GM12801 (cell line): ENCODE measurements around the gene DIAPH2.

Experiments
- TF ChIP-seq, protein P1 (sequence below): IDR thresholded peaks from one replicate; pipeline ENCODE4 v1.5.1; 2011; ENCODE audit warnings: control low read depth; ENCODE audit not compliant: insufficient read length; ENCODE audit errors: extremely low read depth

The DIAPH2 gene

DNA sequence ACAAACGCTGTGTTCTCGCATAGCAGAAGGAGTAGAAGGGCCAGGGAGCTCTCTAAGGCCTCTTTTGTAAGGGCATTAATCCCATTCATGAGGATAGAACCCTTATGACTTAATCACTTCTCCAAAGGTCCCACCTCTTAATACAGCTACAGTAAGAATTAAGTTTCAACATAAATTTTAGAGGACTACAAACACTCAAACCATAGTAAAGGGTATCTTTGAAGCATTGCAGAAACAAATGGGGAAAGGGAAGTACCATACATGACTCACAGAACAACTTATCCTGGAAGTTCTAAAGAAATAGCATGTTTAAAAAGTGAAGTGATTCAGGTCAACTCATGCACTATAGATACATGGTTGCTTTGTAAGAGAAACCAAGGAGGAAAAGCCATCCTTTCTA, 879.9 kb downstream of the DIAPH2 start:
- TF ChIP-seq, protein P1, sequence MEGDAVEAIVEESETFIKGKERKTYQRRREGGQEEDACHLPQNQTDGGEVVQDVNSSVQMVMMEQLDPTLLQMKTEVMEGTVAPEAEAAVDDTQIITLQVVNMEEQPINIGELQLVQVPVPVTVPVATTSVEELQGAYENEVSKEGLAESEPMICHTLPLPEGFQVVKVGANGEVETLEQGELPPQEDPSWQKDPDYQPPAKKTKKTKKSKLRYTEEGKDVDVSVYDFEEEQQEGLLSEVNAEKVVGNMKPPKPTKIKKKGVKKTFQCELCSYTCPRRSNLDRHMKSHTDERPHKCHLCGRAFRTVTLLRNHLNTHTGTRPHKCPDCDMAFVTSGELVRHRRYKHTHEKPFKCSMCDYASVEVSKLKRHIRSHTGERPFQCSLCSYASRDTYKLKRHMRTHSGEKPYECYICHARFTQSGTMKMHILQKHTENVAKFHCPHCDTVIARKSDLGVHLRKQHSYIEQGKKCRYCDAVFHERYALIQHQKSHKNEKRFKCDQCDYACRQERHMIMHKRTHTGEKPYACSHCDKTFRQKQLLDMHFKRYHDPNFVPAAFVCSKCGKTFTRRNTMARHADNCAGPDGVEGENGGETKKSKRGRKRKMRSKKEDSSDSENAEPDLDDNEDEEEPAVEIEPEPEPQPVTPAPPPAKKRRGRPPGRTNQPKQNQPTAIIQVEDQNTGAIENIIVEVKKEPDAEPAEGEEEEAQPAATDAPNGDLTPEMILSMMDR, result no peak

DNA sequence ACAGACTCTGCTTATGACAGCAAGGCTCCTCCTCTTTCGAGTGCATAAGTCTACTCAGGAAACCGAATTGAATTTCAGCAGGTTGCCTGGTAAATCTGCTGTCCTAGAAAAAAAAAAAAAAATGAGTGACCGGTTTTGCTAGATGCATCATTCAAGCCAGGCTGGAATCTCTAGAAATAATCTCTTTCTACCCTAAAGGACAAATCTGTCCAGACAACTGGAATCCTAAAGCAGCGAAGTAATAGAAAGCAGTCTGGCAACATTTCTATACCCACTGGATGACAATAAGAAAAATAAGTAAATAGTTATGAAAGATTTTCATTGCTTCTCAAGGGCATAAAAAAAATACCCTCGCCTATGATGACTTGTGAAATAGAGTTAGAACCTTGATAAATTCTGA, 902.5 kb downstream of the DIAPH2 start:
- TF ChIP-seq, protein P1, result no peak

DNA sequence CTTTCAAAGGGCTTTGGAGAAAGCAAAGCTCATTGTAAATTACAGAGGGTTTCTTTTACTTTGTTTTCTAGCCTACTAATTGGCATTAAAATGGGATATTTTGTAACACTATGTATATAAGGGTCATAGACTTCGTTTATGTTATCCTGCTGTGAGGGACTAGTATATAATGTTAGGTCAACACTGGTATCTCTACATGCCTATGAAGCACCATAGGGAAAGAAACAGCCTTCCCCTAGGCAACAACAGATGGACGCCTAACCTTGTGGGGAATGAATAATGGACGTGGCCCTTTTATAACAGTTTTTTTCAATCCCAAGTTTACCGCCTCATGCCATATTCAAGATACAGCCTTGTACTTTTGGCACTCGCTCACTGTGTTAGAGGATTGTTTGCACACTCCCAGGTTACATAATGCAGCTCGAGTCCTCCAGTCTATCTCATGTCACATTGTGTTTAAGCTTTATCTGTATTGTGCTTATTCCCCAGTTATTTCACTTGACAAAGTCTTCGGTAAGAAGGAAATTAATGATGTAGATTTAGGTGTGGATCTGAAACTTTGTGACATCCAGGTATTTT, 910.1 kb downstream of the DIAPH2 start:
- TF ChIP-seq, protein P1, result no peak

DNA sequence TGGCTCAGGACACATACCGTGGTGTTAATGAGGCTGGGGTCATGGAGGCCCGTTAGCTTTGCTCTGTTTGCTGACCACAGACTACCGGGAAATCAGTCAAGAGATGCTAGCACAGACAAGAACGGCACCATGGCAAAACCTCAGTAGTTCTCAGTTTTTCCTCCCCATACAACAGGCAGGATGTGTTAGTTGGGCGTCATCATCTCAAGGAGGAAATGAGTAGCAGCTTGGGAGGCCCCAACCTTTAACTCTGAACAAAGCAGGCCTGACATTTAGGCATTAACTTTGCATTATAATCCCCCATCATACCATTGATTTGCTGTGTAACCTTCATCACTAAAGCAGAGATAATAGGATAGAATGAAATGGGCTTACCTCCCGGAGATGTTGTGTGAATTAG, 913.3 kb downstream of the DIAPH2 start:
- TF ChIP-seq, protein P1, result no peak

DNA sequence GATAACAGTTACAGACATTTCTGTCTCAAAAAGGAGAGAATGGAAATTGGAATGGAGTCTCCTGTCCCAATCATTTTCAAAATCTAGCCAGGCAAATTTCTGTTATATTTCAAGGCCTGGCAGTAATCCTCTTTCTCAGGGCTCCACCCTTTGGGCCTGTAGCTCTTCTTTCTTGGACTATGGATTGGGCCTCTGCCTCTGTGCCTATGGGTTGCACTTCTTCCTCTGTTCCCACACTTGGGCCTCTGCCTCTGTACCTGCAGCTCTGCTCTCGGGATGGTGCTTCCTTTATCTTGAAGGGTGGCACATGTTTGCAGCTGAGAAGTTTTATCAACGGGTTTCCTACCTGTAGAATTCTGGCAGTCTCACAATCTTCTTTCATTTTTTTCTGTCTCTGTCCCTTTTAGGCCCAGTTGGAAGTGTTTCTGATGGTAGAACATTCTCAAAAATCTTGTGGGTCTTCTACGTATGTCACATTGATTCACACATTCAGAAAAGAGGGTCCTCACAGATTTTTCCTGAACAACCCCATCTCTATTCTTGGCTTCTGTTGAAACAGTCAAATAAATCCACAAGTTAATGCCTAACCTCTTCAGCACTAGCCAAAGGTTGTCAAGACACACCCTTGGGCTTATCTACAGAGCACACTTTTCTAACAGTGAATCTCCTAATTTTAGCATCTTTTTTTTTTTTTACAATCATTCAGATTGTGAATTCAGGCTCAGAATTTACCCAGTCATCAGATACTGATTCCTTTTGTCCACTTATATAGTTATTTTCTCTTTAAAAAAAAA, 918.0 kb downstream of the DIAPH2 start:
- TF ChIP-seq, protein P1, result no peak

DNA sequence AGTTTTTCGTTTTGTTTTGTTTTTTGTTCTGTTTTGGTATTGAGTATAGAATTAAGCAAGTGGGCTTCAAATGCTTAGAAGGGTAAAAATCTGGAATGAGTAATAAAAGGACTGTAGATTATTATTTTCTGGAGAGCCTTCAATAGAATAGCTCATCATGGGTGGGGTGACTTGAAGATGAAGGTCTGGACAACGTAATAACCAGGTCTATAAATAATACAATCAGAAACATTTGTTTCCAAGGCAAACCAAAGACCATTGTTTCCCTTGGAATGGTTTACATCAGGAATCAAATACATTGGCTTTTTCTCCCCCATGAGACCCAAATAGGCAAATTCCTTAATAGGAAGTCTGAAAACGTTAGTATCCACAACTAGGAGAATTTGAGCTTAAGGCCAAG, 920.6 kb downstream of the DIAPH2 start:
- TF ChIP-seq, protein P1, result no peak

DNA sequence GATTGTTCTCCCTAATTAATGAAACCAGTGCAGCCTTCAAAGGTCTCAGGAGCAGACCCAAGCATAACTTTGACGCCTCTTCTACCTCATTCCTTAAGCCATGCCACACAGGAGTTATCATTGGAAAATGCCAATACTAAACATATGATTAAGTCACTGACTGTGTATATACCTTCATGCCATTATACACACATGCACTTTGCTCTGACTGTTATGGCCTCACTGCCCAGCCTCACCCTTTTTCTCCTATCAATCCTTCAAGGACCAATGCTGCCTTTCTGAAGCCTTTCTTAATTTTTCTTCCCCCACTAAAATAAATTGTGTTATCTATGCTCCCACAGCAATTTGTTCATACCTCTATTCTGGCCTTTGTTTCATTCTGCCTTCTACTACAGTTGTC, 924.7 kb downstream of the DIAPH2 start:
- TF ChIP-seq, protein P1, result no peak
